ENCODE results near the gene THNSL1. TPM values are rescaled to one million over a fixed set of nuclear protein-coding genes. Genes with fewer than 3 reads are reported as not detected.

Gene THNSL1
- total and polyA plus RNA-seq, 2 of the 8 experiments (the other 6 are each of a cell fraction or from before 2014, with no cell fraction given) = 1.4 to 3.1 TPM

GRCh38 chr10:25063644-25064043 lies 47.2 kb downstream of the THNSL1 start (continued):
- TF ChIP-seq RAD21 (IDR thresholded peaks at IDR 0.05 in 1 of 2, conservative IDR thresholded peaks at IDR 0.05 in 1 of 2; ENCODE audit: low read depth in 2 of 2, low read length in 2 of 2) (no peak), TAF7 (optimal IDR thresholded peaks at IDR 0.05; ENCODE audit: borderline replicate concordance, low read depth, low read length) (no peak)
